ENCODE results near the gene LRIG3. TPM values are rescaled to one million over a fixed set of nuclear protein-coding genes. Genes with fewer than 3 reads are reported as not detected.

LRIG3 gene
- total and polyA plus RNA-seq, 2 donors (not counting 3 experiments of a cell fraction or from before 2014, with no cell fraction given) = 55.5 to 55.7 TPM

GRCh38 chr12:58915037-58915436, 5.3 kb downstream of the LRIG3 start:
- POLR2A ChIA-PET = no interaction called here

More at GRCh38 chr12:58915037-58915436, 5.3 kb downstream of the LRIG3 start:
- peaks cover 42% of the 10 kb centered on the region for H3K4me1 ChIP-seq (ENCODE audit: control insufficient read depth, extremely low read depth, insufficient read depth, low read length)
- H3K4me2 ChIP-seq (ENCODE audit: insufficient read depth, low read length) = peak overlapping the region; percentile 100
- H3K27ac ChIP-seq (ENCODE audit: insufficient read depth, low read depth, low read length) = peak overlapping the region; percentile 91
- peaks cover 86% of the 10 kb centered on the region for H3K79me2 ChIP-seq (ENCODE audit: control insufficient read depth, insufficient read depth, low read length)
- H2AFZ ChIP-seq (ENCODE audit: low read depth, low read length) = no peak overlapping the region
- DNase-seq (ENCODE audit: low read depth, low spot score) (peak; percentile 24), FAIRE-seq (no peak)
- intact Hi-C loops (cut with micrococcal nuclease) = loop anchor here (2.0 kb wide), 1 partner anchor 568 kb away; no protein-coding TSS in a partner anchor
- TF ChIP-seq MAX (IDR thresholded peaks at IDR 0.05; ENCODE audit: insufficient read depth, insufficient read length) = no peak
- no peak for TF ChIP-seq JUN (IDR thresholded peaks at IDR 0.05; ENCODE audit: borderline replicate concordance, insufficient read depth, insufficient read length, low read depth)
- TF ChIP-seq, protein P1, sequence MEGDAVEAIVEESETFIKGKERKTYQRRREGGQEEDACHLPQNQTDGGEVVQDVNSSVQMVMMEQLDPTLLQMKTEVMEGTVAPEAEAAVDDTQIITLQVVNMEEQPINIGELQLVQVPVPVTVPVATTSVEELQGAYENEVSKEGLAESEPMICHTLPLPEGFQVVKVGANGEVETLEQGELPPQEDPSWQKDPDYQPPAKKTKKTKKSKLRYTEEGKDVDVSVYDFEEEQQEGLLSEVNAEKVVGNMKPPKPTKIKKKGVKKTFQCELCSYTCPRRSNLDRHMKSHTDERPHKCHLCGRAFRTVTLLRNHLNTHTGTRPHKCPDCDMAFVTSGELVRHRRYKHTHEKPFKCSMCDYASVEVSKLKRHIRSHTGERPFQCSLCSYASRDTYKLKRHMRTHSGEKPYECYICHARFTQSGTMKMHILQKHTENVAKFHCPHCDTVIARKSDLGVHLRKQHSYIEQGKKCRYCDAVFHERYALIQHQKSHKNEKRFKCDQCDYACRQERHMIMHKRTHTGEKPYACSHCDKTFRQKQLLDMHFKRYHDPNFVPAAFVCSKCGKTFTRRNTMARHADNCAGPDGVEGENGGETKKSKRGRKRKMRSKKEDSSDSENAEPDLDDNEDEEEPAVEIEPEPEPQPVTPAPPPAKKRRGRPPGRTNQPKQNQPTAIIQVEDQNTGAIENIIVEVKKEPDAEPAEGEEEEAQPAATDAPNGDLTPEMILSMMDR (IDR thresholded peaks at IDR 0.05; ENCODE audit: extremely low read depth in 1 of 2, insufficient read depth in 1 of 2, low read depth in 1 of 2, low read length in 2 of 2) = no peak
- TF ChIP-seq GATA2 (IDR thresholded peaks at IDR 0.05; ENCODE audit: insufficient read depth, insufficient read length, low read depth, low read length) = no peak
- TF ChIP-seq FOS (IDR thresholded peaks at IDR 0.05; ENCODE audit: borderline replicate concordance, insufficient read depth, low read length) = no peak
- no peak for TF ChIP-seq MYC (IDR thresholded peaks at IDR 0.05; ENCODE audit: low read depth, low read length)
- TF ChIP-seq EZH2 (IDR thresholded peaks at IDR 0.05; ENCODE audit: borderline replicate concordance, low read depth, low read length, severe bottlenecking) = no peak
- H3K36me3 ChIP-seq (ENCODE audit: control insufficient read depth in 2 of 2, extremely low read depth in 1 of 2, insufficient read depth in 2 of 2, low read length in 2 of 2) = peaks cover 9 to 12% of the 10 kb centered on the region in 2 experiments
- dilution Hi-C loops (cut with MboI; ENCODE audit: extremely low pct_ligation_motif_present, low sequenced_read_pairs) = no loop called here
- H3K9me1 ChIP-seq (replicated peaks; ENCODE audit: control insufficient read depth, extremely low read depth, insufficient read depth, low read length) = no peaks in the 10 kb centered on the region
- H3K27me3 ChIP-seq (ENCODE audit: control insufficient read depth in 2 of 2, insufficient read depth in 2 of 2, low read length in 2 of 2) = no peaks in the 10 kb centered on the region
- peak overlapping the region; percentile 21 to 99 (median 39) for H3K4me3 ChIP-seq (replicated peaks in 1 of 3; ENCODE audit: insufficient read depth in 1 of 3, low read depth in 1 of 3, low read length in 3 of 3)
- H3K9ac ChIP-seq (replicated peaks; ENCODE audit: extremely low read depth, insufficient read depth, low read length) = peak overlapping the region; percentile 79
- CTCF ChIA-PET = interaction anchor here (1.1 to 2.3 kb wide), 4 partner anchors 8 to 375 kb away, joined by 3 to 24 read pairs (median 7); no protein-coding TSS in a partner anchor
- BruUV-seq (replicated peaks) = no TSS peak
- H3K9me3 ChIP-seq (replicated peaks; ENCODE audit: control insufficient read depth, insufficient read depth, low read length) = no peaks in the 10 kb centered on the region
- no peaks in the 10 kb centered on the region for H4K20me1 ChIP-seq (replicated peaks; ENCODE audit: control insufficient read depth, extremely low read depth, insufficient read depth, low read length)

Measured in endothelial cell of umbilical vein (primary cell).